Mesendoderm (in vitro differentiated cells): ENCODE results near the gene C6orf52.

Experiments
- DNase-seq: peaks from one replicate; pipeline ENCODE4 v3.0.0; 2013
- H2AK5ac ChIP-seq: 2 replicates; pipeline ENCODE4 v1.6.1; 2013; ENCODE audit warnings: low read length, inconsistent platforms
- H2BK120ac ChIP-seq: 2 replicates; pipeline ENCODE4 v1.6.1; 2013; ENCODE audit warnings: low read depth, mild to moderate bottlenecking, low read length, moderate library complexity, mixed read lengths
- H2BK15ac ChIP-seq: replicated peaks from 2 replicates; pipeline ENCODE4 v1.6.1; 2013; ENCODE audit warnings: low read depth, mild to moderate bottlenecking, moderate library complexity
- H2BK5ac ChIP-seq: 2 replicates; pipeline ENCODE4 v1.6.1; 2013; ENCODE audit warnings: low read length, inconsistent platforms
- H3K18ac ChIP-seq: 2 replicates; pipeline ENCODE4 v1.6.1; 2013; ENCODE audit warnings: mild to moderate bottlenecking, low read length, mixed read lengths
- H3K23ac ChIP-seq: one replicate; pipeline ENCODE4 v1.6.1; 2013; ENCODE audit warnings: low read length
- H3K27ac ChIP-seq: 2 replicates; pipeline ENCODE4 v1.5.1; 2013; ENCODE audit warnings: low read depth, mild to moderate bottlenecking, inconsistent platforms, low read length, moderate library complexity
- H3K27me3 ChIP-seq: 2 replicates; pipeline ENCODE4 v1.6.1; 2013; ENCODE audit warnings: low read length, control low read depth, mild to moderate bottlenecking, inconsistent platforms; ENCODE audit not compliant: insufficient read depth, poor library complexity
- H3K36me3 ChIP-seq: 2 replicates; pipeline ENCODE4 v1.6.1; 2013; ENCODE audit warnings: low read length, inconsistent platforms; ENCODE audit not compliant: control insufficient read depth, insufficient read depth
- H3K4ac ChIP-seq: one replicate; pipeline ENCODE4 v1.6.1; 2013; ENCODE audit warnings: low read depth, mild to moderate bottlenecking, low read length, moderate library complexity
- H3K4me1 ChIP-seq: 2 replicates; pipeline ENCODE4 v1.6.1; 2013; ENCODE audit warnings: low read depth, low read length, inconsistent platforms; ENCODE audit not compliant: control insufficient read depth
- H3K4me2 ChIP-seq: 2 replicates; pipeline ENCODE4 v1.6.1; 2013; ENCODE audit warnings: low read length
- H3K4me3 ChIP-seq: 2 replicates; pipeline ENCODE4 v1.5.1; 2013; ENCODE audit warnings: mild to moderate bottlenecking, low read length
- H3K56ac ChIP-seq: one replicate; pipeline ENCODE4 v1.6.1; 2013; ENCODE audit warnings: low read length
- H3K79me1 ChIP-seq: 2 replicates; pipeline ENCODE4 v1.6.1; 2013; ENCODE audit warnings: low read length, inconsistent platforms
- H3K79me2 ChIP-seq: 2 replicates; pipeline ENCODE4 v1.6.1; 2013; ENCODE audit warnings: mild to moderate bottlenecking, low read length; ENCODE audit not compliant: control insufficient read depth, insufficient read depth
- H3K9ac ChIP-seq: 2 replicates; pipeline ENCODE4 v1.6.1; 2013; ENCODE audit warnings: low read length, inconsistent platforms
- H4K5ac ChIP-seq: one replicate; pipeline ENCODE4 v1.6.1; 2013; ENCODE audit warnings: low read length
- H4K8ac ChIP-seq: one replicate; pipeline ENCODE4 v1.6.1; 2013; ENCODE audit warnings: low read depth, mild to moderate bottlenecking, control low read depth, low read length, moderate library complexity
- WGBS: extraction: QIAGEN DNeasy Blood & Tissue Kit; methylation state at CpG from one replicate; pipeline ENCODE4 v1.1.7; 2013; ENCODE audit warnings: low lambda C conversion rate, missing lambda C conversion rate; ENCODE audit not compliant: insufficient coverage; ENCODE audit errors: extremely low coverage; 5-methylcytosine and 5-hydroxymethylcytosine counted together

The C6orf52 gene

DNA sequence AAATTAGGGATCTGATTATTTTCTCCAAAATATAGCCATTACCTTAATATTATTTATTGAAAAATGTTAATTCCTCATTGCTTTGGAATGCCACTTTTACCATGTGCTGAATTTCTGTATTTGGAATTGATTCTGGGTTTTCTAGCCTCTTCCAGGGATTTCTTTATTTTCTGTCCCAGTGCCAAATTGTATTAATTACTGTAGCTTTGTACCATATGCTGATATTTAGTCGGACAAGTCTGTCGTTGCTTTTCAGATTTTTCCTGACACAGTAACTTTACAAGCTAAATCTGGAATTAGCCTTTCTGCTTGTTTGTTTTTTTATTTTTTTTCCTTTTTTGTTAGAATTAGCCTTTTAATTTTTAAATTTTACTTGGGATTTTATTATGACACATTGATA, 42.3 kb upstream of the C6orf52 start:
- H3K36me3 ChIP-seq, result peaks cover 1% of the 10 kb centered on the region
- H3K56ac ChIP-seq, result no peak overlapping the region
- no peaks in the 10 kb centered on the region for H3K79me1 ChIP-seq
- no peak for DNase-seq
- no peak overlapping the region for H3K23ac ChIP-seq
- no peak overlapping the region for H2BK5ac ChIP-seq
- no peak overlapping the region for H4K8ac ChIP-seq
- no peak overlapping the region for H3K9ac ChIP-seq
- H3K27me3 ChIP-seq, result no peaks in the 10 kb centered on the region
- no peak overlapping the region for H3K4me2 ChIP-seq
- H2BK15ac ChIP-seq, result no peak overlapping the region
- H4K5ac ChIP-seq, result no peak overlapping the region
- H2BK120ac ChIP-seq, result no peak overlapping the region
- no peak overlapping the region for H3K18ac ChIP-seq
- H3K4me3 ChIP-seq, result no peak overlapping the region
- H3K4ac ChIP-seq, result no peak overlapping the region
- no peak overlapping the region for H3K27ac ChIP-seq
- no peaks in the 10 kb centered on the region for H3K79me2 ChIP-seq
- no peaks in the 10 kb centered on the region for H3K4me1 ChIP-seq
- no CpG with 5 or more reads among the region's 2 CpGs for WGBS
- H2AK5ac ChIP-seq, result no peak overlapping the region

DNA sequence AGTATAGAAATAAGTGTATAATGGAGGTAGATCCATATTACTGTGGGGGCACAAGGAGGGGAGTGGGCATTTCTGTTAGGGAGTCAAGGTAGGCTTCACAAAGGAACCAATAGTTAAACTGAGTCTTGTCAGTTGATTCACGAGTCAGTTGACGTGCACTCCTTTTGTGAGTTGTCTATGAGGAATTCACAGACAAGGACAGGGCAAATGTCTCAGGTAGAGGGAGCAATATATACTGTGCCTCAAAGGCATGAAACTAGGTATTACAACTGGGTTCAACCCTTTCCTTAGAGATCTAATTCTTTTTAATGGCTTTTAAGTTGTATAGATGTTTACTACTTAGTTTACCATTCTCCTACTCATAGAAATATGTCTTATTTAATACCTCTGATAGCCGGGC, 39.4 kb upstream of the C6orf52 start:
- no peak overlapping the region for H3K4me3 ChIP-seq
- H3K18ac ChIP-seq, result no peak overlapping the region
- no peak overlapping the region for H3K23ac ChIP-seq
- no peak overlapping the region for H2BK15ac ChIP-seq
- no peak for DNase-seq
- H2BK5ac ChIP-seq, result no peak overlapping the region
- no peak overlapping the region for H2AK5ac ChIP-seq
- no peak overlapping the region for H2BK120ac ChIP-seq
- H3K36me3 ChIP-seq, result peaks cover 1% of the 10 kb centered on the region
- H3K56ac ChIP-seq, result no peak overlapping the region
- H3K27me3 ChIP-seq, result no peaks in the 10 kb centered on the region
- H3K4me1 ChIP-seq, result no peaks in the 10 kb centered on the region
- H4K5ac ChIP-seq, result no peak overlapping the region
- no peak overlapping the region for H3K9ac ChIP-seq
- H3K4me2 ChIP-seq, result no peak overlapping the region
- H4K8ac ChIP-seq, result no peak overlapping the region
- no peaks in the 10 kb centered on the region for H3K79me2 ChIP-seq
- no CpG with 5 or more reads among the region's 3 CpGs for WGBS
- H3K79me1 ChIP-seq, result no peaks in the 10 kb centered on the region
- no peak overlapping the region for H3K27ac ChIP-seq
- no peak overlapping the region for H3K4ac ChIP-seq

DNA sequence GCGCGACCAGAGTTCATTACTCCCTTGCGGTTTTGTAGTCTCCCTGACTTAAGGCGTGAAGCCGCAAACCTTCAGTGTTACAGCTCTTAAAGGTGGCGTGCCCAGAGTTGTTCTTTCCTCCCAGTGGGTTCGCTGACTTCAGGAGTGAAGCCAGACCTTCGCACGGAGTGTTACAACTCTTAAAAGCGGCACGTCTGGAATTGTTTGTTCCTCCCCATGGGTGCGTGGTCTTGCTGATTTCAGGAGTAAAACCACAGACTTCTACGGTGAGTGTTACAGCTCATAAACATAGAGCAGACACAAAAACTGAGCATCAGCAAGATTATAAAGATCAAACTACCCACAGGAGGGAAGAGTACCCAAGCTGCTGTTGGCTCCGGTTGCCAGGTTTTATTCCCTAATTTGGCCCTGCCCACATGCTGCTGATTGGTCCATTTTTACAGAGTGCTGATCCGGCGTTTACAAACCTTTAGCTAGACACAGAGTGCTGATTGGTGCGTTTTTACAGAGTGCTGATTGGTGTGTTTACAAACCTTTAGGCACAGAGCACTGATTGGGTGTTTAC, 38.8 kb upstream of the C6orf52 start:
- H3K18ac ChIP-seq, result no peak overlapping the region
- H2BK120ac ChIP-seq, result no peak overlapping the region
- H2AK5ac ChIP-seq, result no peak overlapping the region
- H3K56ac ChIP-seq, result no peak overlapping the region
- H3K4me1 ChIP-seq, result no peaks in the 10 kb centered on the region
- no peak overlapping the region for H3K4me2 ChIP-seq
- H2BK5ac ChIP-seq, result no peak overlapping the region
- no peak for DNase-seq
- no peak overlapping the region for H3K23ac ChIP-seq
- H3K36me3 ChIP-seq, result peaks cover 1% of the 10 kb centered on the region
- H3K4ac ChIP-seq, result no peak overlapping the region
- H3K27me3 ChIP-seq, result no peaks in the 10 kb centered on the region
- H2BK15ac ChIP-seq, result no peak overlapping the region
- no peak overlapping the region for H4K8ac ChIP-seq
- H4K5ac ChIP-seq, result no peak overlapping the region
- H3K27ac ChIP-seq, result no peak overlapping the region
- no peak overlapping the region for H3K4me3 ChIP-seq
- WGBS, result no CpG with 5 or more reads among the region's 17 CpGs
- H3K79me2 ChIP-seq, result no peaks in the 10 kb centered on the region
- no peak overlapping the region for H3K9ac ChIP-seq
- no peaks in the 10 kb centered on the region for H3K79me1 ChIP-seq

DNA sequence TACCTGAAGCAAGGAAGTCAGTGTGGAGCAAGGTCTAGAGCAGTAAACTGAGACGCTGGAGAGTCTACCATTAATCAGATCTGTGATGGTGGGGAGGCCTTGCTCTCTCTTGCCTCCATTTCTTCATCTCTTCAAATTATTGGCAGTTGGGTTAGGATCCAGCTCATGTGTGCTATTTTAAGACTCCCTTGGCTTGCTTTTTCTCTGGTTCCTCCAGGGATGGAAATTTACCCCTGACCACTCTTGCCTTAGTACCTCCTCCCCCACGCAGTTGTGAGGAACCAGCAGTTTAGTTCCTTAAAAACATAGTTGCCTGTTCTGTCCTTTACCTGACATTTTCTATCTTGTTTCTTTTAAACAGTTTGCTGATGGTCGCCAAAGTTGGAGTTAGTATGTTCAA, 35.8 kb upstream of the C6orf52 start:
- Histone ChIP-seq H3K9ac (no peak overlapping the region), H3K4me1 (no peaks in the 10 kb centered on the region), H2BK120ac (no peak overlapping the region), H3K36me3 (peaks cover 1% of the 10 kb centered on the region), H3K79me2 (no peaks in the 10 kb centered on the region), H3K27ac (no peak overlapping the region), H3K4me2 (no peak overlapping the region), H3K79me1 (peaks cover 4% of the 10 kb centered on the region), H3K4ac (no peak overlapping the region), H3K4me3 (no peak overlapping the region), H3K18ac (no peak overlapping the region), H2AK5ac (no peak overlapping the region), H3K27me3 (no peaks in the 10 kb centered on the region), H3K56ac (no peak overlapping the region), H4K8ac (no peak overlapping the region), H4K5ac (no peak overlapping the region), H2BK15ac (no peak overlapping the region), H2BK5ac (no peak overlapping the region), H3K23ac (no peak overlapping the region)
- WGBS, result no CpG with 5 or more reads among the region's 3 CpGs
- no peak for DNase-seq

DNA sequence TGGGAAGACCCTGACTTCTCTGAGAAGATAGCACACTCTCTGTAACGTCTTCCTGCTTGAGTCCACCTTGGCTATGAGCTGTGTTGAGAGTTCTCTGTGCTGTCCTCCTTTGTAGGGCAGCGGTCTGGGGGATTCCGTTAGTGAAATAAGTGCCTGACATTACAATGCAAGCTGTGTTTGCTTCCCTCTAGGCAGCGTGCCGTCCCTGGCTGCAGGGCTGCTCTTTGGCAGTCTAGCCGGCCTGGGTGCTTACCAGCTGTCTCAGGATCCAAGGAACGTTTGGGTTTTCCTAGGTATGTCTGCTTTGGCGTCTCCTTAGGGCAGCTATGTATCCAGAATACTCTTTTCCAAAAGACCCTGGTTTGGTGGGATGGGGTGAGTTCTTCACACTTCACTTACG, 31.3 kb upstream of the C6orf52 start:
- H2AK5ac ChIP-seq, result no peak overlapping the region
- no peak overlapping the region for H4K5ac ChIP-seq
- no peak overlapping the region for H3K4me2 ChIP-seq
- H2BK120ac ChIP-seq, result no peak overlapping the region
- H3K18ac ChIP-seq, result no peak overlapping the region
- no peak overlapping the region for H4K8ac ChIP-seq
- no peak overlapping the region for H3K9ac ChIP-seq
- H3K27ac ChIP-seq, result no peak overlapping the region
- no CpG with 5 or more reads among the region's 9 CpGs for WGBS
- peaks cover 6% of the 10 kb centered on the region for H3K4me1 ChIP-seq
- H3K79me1 ChIP-seq, result peaks cover 12% of the 10 kb centered on the region
- H3K36me3 ChIP-seq, result no peaks in the 10 kb centered on the region
- no peak overlapping the region for H3K23ac ChIP-seq
- no peak for DNase-seq
- H2BK5ac ChIP-seq, result no peak overlapping the region
- H2BK15ac ChIP-seq, result no peak overlapping the region
- peaks cover 8% of the 10 kb centered on the region for H3K79me2 ChIP-seq
- no peak overlapping the region for H3K56ac ChIP-seq
- no peak overlapping the region for H3K4ac ChIP-seq
- H3K4me3 ChIP-seq, result no peak overlapping the region
- H3K27me3 ChIP-seq, result no peaks in the 10 kb centered on the region

DNA sequence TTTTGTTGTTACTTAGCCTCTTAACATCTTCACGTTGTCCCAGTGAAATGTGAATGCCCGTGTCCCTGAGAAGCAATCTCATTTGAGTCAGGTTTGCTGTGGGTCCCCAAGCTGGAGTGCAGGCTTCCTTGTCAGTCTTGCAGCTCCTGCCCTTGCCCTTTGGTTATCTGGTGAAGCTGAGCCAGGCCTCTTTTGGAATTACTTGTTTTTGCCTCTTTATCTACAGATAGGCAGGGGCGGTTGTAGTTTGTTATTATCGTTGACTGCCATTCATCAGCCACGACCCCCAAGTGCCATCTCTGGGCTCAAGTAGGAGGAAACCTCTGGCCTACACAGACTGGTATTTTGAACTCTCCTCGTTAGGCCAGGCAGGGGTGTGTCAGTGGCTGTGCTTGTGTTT, 30.6 kb upstream of the C6orf52 start:
- H2BK15ac ChIP-seq, result no peak overlapping the region
- H3K79me2 ChIP-seq, result peaks cover 8% of the 10 kb centered on the region
- no peak overlapping the region for H3K4me2 ChIP-seq
- H3K18ac ChIP-seq, result no peak overlapping the region
- H3K9ac ChIP-seq, result no peak overlapping the region
- DNase-seq, result no peak
- no peaks in the 10 kb centered on the region for H3K27me3 ChIP-seq
- H3K56ac ChIP-seq, result no peak overlapping the region
- no peak overlapping the region for H2BK5ac ChIP-seq
- H3K4me1 ChIP-seq, result peaks cover 6% of the 10 kb centered on the region
- peak overlapping the region; percentile 10 for H3K27ac ChIP-seq
- H3K4ac ChIP-seq, result no peak overlapping the region
- no peak overlapping the region for H3K23ac ChIP-seq
- no peak overlapping the region for H2AK5ac ChIP-seq
- H4K5ac ChIP-seq, result no peak overlapping the region
- no peak overlapping the region for H3K4me3 ChIP-seq
- no peak overlapping the region for H2BK120ac ChIP-seq
- peaks cover 12% of the 10 kb centered on the region for H3K79me1 ChIP-seq
- H4K8ac ChIP-seq, result no peak overlapping the region
- no CpG with 5 or more reads among the region's 6 CpGs for WGBS
- no peaks in the 10 kb centered on the region for H3K36me3 ChIP-seq
